Activated effector memory CD4-positive, alpha-beta T cell treated with anti-CD3 and anti-CD28 coated beads, Interleukin-2, amount 50 U/mL, for 16 hours (primary cell): Measurements from ENCODE around the gene GSTA1.
A peak's percentile ranks its signal among the peaks of the same experiment; 100 is the strongest.
"Not testable (repeated sequence)": the region's sequence is repeated elsewhere in the genome, so short reads cannot be mapped to it uniquely, and the experiment has no call there.

ENCODE experiments used
- DNase-seq: peaks from one replicate; pipeline ENCODE4 v3.0.0-alpha.2; 2020

GSTA1 gene

DNA sequence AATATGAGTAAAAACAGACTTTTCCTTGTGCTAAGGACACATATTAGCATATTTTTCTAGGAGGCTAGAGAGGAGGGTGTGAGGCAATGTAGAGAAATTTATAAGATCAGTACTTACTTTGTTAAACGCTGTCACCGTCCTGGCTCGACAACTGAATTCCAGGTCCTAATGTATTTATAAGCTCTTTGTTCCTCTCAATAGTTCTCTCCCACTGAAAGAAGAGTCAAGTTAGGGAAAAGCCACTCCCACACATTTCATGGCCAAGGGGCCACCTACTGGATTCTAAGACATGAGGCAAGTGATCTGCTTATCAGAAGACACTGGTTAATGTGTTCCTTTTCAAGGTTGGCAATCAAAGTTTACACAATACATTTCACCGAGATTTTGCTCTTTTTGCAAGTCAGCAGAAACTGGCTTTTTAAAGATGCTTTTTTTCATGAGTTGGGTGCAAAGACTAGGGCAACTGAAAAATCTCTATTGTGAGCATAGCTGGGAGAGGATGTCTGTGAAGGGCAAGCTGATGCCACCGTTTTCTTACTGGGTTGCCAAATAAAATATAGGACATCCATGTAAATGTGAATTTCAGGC is at the start of gene GSTA1:
TSS of gene GSTA1 (minus strand) at position 149 of the 588 bp plus-strand sequence. CDS start 4,549 bp downstream, outside the sequence.
- not testable (repeated sequence) for DNase-seq

DNA sequence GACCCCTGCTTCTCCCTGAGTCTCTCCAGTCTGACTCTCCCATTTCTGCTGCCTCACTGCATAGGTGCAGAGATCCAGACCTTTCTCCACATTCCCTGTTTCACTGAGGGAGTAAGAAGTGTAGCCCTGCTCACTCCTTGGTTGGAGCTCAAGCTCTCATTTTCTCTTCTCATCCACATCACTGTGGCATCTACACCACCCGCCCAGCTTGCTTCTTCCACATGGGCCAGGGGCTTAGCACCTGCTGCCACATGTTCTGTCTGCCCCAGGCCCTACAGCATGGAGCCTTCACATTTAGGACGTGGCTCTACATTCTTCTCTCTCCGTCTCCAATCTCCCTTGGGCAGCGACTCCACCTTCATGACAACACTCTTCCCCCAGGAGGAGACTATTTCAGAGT is 45.5 kb upstream of the GSTA1 start:
- DNase-seq = no peak

DNA sequence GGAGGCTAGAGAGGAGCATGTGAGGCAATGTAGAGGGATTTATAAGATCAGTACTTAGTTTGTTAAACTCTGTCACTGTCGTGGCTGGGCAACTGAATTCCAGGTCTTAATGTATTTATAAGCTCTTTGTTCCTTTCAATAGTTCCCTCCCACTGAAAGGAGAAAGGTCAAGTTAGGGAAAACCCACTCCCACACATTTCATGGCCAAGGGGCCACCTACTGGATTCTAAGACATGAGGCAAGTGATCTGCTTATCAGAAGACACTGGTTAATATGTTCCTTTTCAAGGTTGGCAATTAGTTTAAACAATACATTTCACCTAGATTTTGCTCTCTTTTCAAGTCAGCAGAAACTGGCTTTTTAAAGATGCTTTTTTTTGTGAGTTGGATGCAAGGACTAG is 42.4 kb upstream of the GSTA1 start:
- DNase-seq = no peak

DNA sequence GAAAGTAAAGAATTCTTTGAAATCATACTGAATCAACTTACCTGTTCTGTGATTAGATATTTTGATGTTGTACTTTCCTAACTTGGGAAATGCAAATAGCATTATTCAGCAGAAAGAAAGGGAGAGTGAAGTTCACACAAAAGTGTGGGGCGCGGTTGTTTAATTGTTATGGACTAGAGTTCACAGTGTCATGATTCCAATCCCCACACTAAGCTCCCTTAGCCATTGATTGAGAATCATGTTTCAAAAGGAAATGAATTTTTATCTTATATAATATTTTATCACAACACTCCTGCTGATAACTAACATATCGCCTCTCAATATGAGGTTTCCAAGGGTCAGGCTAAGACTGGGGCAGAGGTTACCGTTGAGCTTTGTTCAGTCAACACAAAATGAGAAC is 40.0 kb upstream of the GSTA1 start:
- no peak for DNase-seq

DNA sequence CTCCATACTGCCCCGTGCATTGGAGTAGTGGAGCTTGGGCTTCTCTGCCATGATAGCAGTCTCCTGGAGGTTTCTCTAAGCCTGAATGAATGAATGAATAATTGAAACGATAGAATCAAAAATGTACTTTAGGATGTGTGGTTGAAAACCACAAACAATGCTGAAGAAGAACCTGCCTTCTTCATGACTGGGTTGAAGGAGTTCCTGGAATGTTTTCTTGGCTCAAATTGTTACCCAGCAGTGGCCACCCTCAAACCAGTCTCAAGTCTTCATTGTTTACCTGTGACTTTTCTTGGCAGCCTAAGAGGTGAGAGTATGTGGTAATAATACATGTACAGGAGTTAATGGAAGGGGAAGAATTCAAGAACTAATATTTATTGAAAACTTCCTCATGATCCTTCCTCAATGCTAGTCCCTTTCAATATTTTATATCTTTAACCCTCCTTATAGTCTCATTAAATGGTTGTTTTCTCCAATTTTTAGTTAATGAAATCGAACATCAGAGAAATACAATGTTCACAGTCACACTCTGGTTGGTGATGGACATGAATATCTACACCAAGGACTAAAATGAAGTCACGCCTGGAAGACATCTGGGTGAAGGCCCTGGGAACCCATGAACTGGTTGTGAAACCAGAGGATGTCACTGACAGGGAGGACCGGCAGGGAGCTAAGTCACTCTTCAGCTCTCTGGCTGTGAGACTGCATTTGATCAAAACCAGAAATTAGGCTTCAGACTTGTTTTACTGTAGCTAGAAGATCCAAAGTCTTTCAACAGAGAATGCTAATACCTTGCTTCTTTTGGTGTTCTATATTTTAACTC is 37.4 kb upstream of the GSTA1 start, which contains the start of gene GSTA5:
TSS of gene GSTA5 (minus strand) at position 51 of the 823 bp plus-strand sequence.
- no peak for DNase-seq

DNA sequence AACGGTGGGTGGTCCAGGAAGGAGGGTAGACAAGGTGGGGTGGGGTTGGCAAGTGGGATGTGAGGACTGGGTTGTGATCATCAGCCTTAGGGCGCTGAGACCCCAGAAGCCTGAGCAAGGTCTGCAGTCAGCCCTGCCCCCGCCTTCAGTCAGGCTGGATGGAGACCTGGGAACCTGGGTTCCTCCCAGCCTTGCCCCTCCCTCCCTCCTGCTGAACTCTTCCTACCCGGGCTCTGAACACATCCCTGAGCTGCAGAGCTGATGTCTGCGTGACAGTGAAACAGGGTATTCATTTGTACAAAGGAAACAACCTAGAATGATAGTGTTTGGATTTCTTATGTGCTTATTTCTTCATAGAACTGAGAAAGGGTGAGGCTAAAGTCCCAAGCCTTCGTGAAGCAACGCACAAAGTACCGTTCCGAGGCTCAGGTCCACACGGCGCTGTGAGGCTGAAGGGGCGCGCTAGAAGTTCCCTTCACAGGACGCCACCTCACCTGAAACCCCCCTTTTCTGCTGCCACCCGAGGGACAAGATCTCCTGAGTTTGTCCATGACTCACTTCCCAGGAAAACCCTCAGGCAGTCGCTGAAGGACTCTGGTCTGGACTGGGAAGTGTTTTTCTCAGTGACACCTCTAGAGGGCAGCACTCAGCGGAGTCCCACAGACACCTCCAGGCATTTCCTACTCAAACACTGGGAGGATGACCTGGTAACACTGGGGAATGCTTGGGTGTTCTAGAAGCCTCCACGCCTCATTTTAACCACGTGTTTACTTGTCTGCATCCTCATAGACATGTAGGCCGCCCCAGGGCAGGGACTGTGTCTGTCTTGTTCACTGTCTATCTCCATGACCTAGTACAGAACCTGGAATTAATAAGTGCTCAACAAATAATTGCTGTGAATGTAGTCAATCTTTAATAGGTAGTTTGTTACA is 35.8 kb upstream of the GSTA1 start:
- peak; percentile 79 for DNase-seq

DNA sequence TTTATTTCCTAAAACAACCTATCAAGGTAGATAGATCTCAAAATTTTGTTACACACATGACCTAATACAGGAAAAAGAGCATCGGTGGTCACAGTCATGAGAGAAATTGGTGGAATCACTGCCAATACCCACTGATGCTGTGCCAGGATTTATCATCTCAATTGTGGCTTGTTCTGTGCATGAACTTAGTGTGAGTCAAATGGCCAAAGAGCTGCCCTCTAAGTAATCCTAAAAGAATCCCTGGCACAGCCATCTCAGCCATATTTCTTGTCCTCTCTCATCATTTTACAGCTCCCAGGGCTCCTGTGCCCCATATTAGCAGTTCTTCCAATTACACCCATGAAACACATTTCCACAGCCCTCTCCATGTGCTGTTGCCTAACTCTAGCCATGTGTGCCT is 30.9 kb upstream of the GSTA1 start:
- no peak for DNase-seq

DNA sequence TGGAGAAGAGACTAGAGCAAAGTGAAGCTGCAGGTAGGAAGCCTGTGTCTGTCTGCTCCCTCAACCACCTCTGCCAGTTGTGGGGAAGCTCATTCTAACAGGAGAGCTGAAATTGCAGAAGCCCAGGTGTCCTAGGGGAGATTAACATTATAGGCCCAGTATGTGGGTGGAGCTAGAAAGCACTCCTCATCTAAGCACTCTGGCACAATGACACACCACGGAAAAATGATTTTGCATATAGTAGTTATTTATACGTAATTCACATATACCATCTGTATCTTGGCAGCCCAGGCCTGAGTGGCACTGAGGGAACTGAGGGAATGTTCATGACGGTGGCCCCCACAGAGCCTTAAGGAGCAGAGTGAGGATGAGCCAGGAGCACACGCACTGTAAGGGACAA is 27.3 kb upstream of the GSTA1 start:
- DNase-seq = not testable (repeated sequence)

DNA sequence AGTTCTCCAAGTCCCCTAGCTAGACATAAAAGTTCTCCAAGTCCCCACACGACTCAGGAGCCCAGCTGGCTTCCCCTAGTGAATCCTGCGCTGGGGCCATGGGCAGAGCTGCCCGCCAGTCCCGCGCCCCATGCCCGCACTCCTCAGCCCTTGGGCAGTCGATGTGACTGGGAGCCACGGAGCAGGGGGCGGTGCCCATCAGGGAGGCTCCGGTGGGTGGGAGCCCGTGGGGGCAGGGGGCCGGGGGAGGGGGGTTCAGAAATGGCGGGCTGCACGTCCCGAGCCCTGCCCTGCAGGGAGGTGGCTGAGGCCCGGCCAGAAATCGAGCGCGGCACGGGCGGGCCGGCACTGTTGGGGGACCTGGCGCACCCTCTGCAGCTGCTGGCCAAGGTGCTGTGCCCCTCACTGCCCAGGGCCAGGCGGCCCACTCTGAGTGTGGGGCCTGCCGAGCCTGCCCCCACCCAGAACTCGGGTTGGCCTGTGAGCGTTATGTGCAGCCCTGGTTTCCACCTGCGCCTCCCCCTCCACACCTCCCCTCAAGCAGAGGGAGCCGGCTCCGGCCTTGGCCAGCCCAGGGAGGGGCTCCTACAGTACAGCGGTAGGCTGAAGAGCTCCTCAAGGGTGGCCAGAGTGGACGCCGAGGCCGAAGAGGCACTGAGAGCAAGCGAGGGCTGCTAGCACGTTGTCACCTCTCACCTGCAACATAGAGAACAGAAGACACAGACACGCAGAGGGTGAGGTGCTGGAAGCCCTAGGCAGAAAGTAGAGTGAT is 25.6 kb upstream of the GSTA1 start:
- DNase-seq = no peak

DNA sequence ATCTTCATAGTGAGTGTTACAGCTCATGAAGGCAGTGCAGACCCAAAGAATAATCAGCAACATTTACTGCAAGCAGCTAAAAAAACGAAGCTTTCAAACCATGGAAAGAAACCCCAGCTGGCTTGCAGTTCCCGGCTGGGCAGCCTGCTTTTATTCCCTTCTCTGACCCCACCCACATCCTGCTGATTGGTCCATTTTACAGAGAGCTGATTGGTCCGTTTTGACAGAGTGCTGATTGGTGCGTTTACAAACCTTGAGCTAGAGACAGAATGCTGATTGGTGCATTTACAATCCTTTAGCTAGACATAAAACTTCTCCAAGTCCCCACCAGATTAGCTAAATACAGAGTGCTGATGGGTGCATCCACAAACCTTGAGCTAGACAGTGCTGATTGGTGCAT is 25.0 kb upstream of the GSTA1 start:
- DNase-seq = not testable (repeated sequence)

DNA sequence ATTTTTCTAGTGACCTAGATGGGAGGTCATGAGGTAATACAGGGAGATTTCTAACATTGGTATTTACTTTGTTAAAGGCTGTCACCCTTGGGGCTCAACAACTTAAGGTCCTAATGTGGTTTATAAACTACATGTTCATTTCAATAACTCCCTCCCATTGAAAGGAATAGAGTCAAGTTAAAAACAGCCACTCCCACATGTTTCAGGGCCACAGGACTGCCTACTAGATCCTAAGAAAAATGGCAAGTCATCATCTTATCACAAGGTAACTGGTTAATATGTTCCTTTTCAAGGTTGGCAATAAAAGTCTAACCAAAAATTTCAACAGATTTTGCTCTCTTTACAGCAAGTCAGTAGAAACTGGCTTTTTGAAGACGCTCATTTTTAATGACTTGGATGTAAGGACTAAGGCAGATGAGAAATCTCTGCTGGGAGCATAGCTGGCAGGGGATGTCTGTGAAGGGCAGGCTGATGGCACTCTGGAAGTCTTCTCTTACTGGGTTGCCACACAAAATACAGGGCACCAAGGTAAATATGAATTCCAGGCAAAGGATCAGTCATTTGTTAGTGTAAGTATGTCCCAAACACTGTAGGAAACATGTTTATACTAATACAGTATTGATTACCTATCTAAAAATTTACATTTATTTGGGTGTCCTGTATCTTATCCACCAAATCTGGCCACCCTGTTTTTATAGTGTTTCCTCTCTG is 23.6 kb upstream of the GSTA1 start:
- not testable (repeated sequence) for DNase-seq

DNA sequence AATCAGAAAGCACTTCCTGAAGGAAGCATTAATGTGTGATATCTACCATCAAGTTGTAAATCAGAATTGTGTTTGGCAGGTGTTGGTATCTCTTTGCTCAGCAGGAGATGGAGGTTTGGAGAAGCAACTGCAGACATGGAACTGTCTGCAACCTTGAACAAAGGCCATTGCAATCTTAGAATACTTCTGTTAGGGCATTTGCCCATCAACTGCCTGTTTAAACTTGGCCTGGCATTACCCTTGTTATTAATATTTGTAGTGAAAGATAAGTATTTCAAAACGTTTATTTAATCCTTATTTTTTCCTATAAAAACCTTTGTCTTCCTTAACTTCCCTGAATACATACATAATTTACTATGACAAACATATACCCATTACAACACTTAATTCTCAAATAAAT is 22.9 kb upstream of the GSTA1 start:
- no peak for DNase-seq

DNA sequence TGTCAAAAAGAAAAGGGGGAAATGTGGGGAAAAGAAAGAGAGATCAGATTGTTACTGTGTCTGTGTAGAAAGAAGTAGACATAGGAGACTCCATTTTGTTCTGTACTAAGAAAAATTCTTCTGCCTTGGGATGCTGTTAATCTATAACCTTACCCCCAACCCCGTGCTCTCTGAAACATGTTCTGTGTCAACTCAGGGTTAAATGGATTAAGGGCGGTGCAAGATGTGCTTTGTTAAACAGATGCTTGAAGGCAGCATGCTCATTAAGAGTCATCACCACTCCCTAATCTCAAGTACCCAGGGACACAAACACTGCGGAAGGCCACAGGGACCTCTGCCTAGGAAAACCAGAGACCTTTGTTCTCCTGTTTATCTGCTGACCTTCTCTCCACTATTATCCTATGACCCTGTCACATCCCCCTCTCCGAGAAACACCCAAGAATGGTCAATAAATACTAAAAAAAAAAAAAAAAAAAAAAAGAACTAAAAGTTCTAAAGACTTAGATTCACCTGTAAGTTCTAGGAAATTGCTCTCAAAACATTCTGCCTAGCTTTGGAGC is 22.4 kb upstream of the GSTA1 start:
- DNase-seq = not testable (repeated sequence)

DNA sequence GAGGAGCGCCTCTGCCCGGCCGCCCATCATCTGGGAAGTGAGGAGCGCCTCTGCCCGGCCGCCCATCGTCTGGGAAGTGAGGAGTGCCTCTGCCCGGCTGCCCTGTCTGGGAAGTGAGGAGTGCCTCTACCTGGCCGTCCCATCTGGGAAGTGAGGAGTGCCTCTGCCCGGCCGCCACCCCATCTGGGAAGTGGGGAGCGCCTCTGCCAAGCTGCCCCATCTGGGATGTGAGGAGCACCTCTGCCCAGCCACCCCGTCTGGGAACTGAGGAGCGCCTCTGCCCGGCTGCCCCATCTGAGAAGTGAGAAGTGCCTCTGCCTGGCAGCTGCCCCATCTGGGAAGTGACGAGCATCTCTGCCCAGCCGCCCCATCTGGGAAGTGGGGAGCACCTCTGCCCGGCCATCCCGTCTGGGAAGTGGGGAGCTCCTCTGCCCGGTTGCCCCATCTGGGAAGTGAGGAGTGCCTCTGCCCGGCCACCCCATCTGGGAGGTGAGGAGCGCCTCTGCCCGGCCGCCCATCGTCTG is 21.7 kb upstream of the GSTA1 start:
- DNase-seq = not testable (repeated sequence)

DNA sequence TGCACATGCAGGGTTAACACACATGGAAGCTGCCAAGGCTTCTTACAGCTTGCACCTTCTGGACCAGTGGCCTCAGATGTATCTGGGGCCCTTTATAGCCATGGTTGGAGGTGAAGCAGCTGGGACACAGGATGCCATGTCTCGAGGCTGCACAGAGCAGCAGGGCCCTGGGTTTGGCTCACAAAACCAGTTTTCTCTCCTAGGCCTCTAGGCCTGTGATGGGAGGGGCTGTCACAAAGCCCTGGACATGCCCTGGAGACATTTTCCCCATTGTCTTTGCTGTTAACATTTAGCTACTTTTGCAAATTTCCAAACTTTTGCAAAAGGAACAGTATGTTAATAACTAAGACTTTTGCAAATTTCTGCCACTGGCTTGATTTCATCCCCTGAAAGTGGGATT is 18.2 kb upstream of the GSTA1 start:
- DNase-seq = no peak

DNA sequence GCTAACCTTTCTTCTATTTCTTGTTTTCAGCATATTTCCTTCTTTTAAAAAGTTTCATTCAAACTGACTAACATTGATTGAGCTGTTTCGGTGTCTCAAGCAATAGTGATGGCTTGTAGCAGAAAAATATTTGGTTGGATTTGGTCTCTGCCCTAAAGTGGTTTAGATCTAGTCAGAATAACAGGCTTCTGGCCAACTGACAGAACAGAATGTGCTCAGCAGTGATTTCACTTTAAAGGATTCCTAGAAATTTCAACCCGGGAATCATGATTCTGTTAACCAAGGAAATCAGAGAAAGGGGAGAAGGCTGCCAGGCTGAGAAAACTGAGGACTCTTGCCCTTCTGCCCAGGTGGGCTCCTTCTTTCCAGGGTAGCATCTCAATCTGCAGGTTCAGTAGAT is 16.6 kb upstream of the GSTA1 start:
- no peak for DNase-seq

DNA sequence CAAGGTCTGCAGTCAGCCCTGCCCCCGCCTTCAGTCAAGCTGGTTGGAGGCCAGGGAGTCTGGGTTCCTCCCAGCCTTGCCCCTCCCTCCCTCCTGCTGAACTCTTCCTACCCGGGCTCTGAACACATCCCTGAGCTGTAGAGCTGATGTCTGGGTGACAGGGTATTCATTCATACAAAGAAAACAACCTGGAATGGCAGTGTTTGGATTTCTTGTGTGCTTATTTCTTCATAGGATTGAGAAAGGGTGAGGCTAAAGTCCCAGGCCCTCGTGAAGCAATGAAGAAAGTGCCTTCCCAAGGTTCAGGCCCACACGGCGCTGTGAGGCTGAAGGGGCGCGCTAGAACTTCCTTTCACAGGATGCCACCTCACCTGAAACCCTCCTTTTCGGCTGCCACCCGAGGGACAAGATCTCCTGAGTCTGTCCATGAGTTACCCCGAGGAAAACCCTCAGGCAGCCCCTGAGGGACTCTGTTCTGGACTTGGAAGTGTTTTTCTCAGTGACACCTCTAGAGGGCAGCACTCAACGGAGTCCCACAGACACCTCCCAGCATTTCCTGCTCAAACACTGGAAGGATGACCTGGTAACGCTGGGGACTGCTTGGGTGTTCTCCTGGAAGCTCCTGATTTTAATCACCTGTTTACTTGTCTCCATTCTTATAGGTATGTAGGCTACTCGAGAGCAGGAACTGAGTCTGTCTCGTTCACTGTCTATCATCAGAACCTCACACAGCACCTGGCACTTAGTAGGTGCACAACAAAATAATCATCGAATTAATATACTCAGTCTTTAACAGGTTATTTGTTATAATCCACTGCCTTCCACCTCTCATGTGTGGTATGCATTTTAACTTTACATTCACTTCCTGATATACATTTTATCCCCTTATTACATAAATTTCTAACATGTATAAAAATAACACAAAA is 11.8 kb upstream of the GSTA1 start:
- DNase-seq = peak; percentile 72

DNA sequence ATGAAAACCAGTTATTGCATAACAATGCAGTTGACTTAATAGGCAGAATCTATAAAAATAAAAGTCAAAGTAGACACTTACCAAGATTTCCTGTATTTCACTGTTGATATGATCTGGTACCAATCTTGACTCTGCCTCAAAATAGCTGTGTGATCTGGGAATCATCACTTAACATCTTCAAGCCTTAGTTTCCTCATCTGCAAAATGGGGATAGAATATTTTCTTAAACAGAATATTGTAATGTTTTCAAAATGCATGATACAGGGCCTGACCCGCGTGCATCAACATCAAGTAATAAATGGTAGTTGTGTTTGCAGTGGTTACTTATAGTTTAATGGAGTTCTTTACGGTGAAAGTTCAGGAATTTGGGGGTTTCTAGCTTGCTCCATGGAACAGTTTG is 10.9 kb upstream of the GSTA1 start:
- not testable (repeated sequence) for DNase-seq

DNA sequence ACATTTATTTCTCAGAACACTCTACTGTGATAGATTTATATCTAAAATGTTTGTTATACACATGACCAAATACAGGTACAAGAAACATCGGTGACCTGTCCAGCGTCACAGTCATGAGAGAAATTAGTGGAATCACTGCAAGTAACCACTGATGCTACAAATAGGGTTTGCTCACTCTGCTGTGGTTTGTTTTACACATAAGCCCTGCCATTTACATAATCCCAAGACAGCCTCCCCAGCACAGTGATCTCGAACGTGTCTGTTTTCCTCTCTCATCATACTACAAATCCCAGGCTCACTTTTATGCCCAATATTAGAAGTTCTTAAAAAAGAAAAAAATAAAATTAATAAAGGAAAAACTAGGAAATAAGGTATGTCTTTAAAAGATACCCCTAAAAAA is 6.2 kb upstream of the GSTA1 start:
- DNase-seq = not testable (repeated sequence)

DNA sequence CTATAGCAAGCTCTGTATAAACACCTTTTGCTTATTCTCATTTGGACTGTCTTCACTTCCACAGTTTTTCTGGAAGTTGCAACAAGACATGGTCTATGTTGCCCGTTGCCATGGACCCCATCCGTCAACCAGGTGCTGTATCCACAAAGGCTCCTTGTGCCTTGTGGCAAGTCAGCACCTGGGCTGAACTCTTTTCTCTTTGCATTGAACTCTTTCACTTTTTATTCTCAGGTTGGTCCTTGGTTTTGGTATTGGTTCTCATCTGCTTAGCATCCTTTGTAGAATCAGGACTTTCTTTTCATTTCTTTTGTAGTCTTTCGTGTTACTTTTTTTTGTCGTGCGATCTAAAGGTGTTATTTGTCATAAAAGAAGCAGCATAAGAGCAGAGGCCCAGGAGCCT is 5.0 kb upstream of the GSTA1 start:
- DNase-seq = no peak
